GM21786 (cell line): Measurements from ENCODE around the gene EEF1AKMT1.
"Not testable (repeated sequence)": the region's sequence is repeated elsewhere in the genome, so short reads cannot be mapped to it uniquely, and the experiment has no call there.

ENCODE experiments used
- ATAC-seq: cut with Tn5 transposase; IDR thresholded peaks from one replicate; pipeline ENCODE4 v1.9.1; 2021; ENCODE audit not compliant: unreplicated experiment

The EEF1AKMT1 gene

GRCh38 chr13:20701461-20701860 lies 72.3 kb downstream of the EEF1AKMT1 start:
- no peak for ATAC-seq

- no peak for ATAC-seq
Observed at GRCh38 chr13:20700288-20700687, 73.5 kb downstream of the EEF1AKMT1 start.

- ATAC-seq: no peak
Observed at GRCh38 chr13:20699715-20700114, 74.0 kb downstream of the EEF1AKMT1 start.

GRCh38 chr13:20696073-20696472 lies 77.7 kb downstream of the EEF1AKMT1 start:
- no peak for ATAC-seq

- ATAC-seq: no peak
Observed at GRCh38 chr13:20691616-20692015, 82.1 kb downstream of the EEF1AKMT1 start.

GRCh38 chr13:20689291-20689690 lies 84.5 kb downstream of the EEF1AKMT1 start:
- no peak for ATAC-seq

GRCh38 chr13:20686863-20687579 lies 86.7 kb downstream of the EEF1AKMT1 start:
- ATAC-seq: no peak

GRCh38 chr13:20686167-20686566 lies 87.6 kb downstream of the EEF1AKMT1 start:
- ATAC-seq: no peak

GRCh38 chr13:20685092-20685491 lies 88.7 kb downstream of the EEF1AKMT1 start:
- ATAC-seq: no peak

GRCh38 chr13:20684546-20684945 lies 89.2 kb downstream of the EEF1AKMT1 start:
- no peak for ATAC-seq

- ATAC-seq: no peak
Observed at GRCh38 chr13:20684041-20684440, 89.7 kb downstream of the EEF1AKMT1 start.

GRCh38 chr13:20682061-20682460 lies 91.7 kb downstream of the EEF1AKMT1 start:
- ATAC-seq: no peak

- not testable (repeated sequence) for ATAC-seq
Observed at GRCh38 chr13:20681481-20681880, 92.3 kb downstream of the EEF1AKMT1 start.

- ATAC-seq: no peak
Observed at GRCh38 chr13:20680416-20681080, 93.2 kb downstream of the EEF1AKMT1 start.

GRCh38 chr13:20679879-20680278 lies 93.9 kb downstream of the EEF1AKMT1 start:
- no peak for ATAC-seq
